ENCODE data around the gene PRX. TPM values are rescaled to one million over a fixed set of nuclear protein-coding genes. Genes with fewer than 3 reads are reported as not detected.

Gene PRX
- total RNA-seq, 3 donors from 2014 or later, result 1.1 to 6.8 (median 1.7) TPM

GRCh38 chr19:40446263-40446784 is 33.1 kb upstream of the PRX start:
- no peak for DNase-seq
- no peak for ATAC-seq
- no peak for TF ChIP-seq CTCF (IDR thresholded peaks at IDR 0.05)
- Histone ChIP-seq H3K4me3 (no peak overlapping the region), H3K36me3 (ENCODE audit: low read depth) (peaks cover 5% of the 10 kb centered on the region), H3K9me3 (no peaks in the 10 kb centered on the region), H3K4me1 (ENCODE audit: low read depth) (peaks cover 12% of the 10 kb centered on the region)
- intact Hi-C loops (cut with DNase I, micrococcal nuclease), result no loop called here

- Histone ChIP-seq H3K9me3 (no peaks in the 10 kb centered on the region), H3K4me1 (ENCODE audit: low read depth) (peaks cover 12% of the 10 kb centered on the region), H3K36me3 (ENCODE audit: low read depth) (peaks cover 5% of the 10 kb centered on the region), H3K4me3 (no peak overlapping the region)
- intact Hi-C loops (cut with DNase I, micrococcal nuclease), result no loop called here
- ATAC-seq (no peak), DNase-seq (peak in 2 of 3 donors; percentile 58 to 80)
- TF ChIP-seq CTCF (IDR thresholded peaks at IDR 0.05), result no peak
Measured at GRCh38 chr19:40445780-40446262, 32.6 kb upstream of the PRX start.

- Histone ChIP-seq H3K4me3 (peak overlapping the region; percentile 85), H3K9me3 (no peaks in the 10 kb centered on the region), H3K4me1 (ENCODE audit: low read depth) (peaks cover 12% of the 10 kb centered on the region), H3K36me3 (ENCODE audit: low read depth) (peaks cover 5% of the 10 kb centered on the region)
- DNase-seq (no peak), ATAC-seq (no peak)
- intact Hi-C loops (cut with DNase I, micrococcal nuclease), result no loop called here
- TF ChIP-seq CTCF (IDR thresholded peaks at IDR 0.05), result no peak
Measured at GRCh38 chr19:40444825-40445312, 31.7 kb upstream of the PRX start.

GRCh38 chr19:40444000-40444824 is 31.0 kb upstream of the PRX start, which contains the start of gene SERTAD3:
Gene SERTAD3 (minus strand): TSS chr19:40444335. CDS start chr19:40442080, 2,255 bp downstream.
- ATAC-seq, result peak; percentile 84

More at GRCh38 chr19:40444000-40444824, 31.0 kb upstream of the PRX start, which contains the start of gene SERTAD3:
- H3K4me1 ChIP-seq (ENCODE audit: low read depth), result peaks cover 12% of the 10 kb centered on the region
- peak within 1 kb of the TSS; percentile 85 for H3K4me3 ChIP-seq
- intact Hi-C loops (cut with DNase I, micrococcal nuclease), result no loop called here
- H3K36me3 ChIP-seq (ENCODE audit: low read depth), result peaks cover 5% of the 10 kb centered on the region
- DNase-seq, result peak; percentile 98
- TF ChIP-seq CTCF (IDR thresholded peaks at IDR 0.05), result no peak
- no peaks in the 10 kb centered on the region for H3K9me3 ChIP-seq

Measured in mucosa of descending colon (tissue), 3 donors.